Measurements from ENCODE around the gene CDC14B. TPM values are rescaled to one million over a fixed set of nuclear protein-coding genes. Genes with fewer than 3 reads are reported as not detected.
"Not testable (repeated sequence)": the region's sequence is repeated elsewhere in the genome, so short reads cannot be mapped to it uniquely, and the experiment has no call there.

CDC14B gene
- total RNA-seq, 2 donors from 2014 or later: 12.7 to 17.3 TPM

GRCh38 chr9:96550659-96551058 is 69.0 kb downstream of the CDC14B start:
- Histone ChIP-seq H3K27me3 (no peaks in the 10 kb centered on the region), H3K4me3 (no peak overlapping the region), H3K9ac (ENCODE audit: low read depth in 2 of 2, low read length in 2 of 2) (no peak overlapping the region), H3K9me3 (no peaks in the 10 kb centered on the region), H3K36me3 (no peaks in the 10 kb centered on the region), H3K4me1 (no peaks in the 10 kb centered on the region), H3K27ac (no peak overlapping the region)
- TF ChIP-seq CTCF (IDR thresholded peaks at IDR 0.05): no peak
- intact Hi-C loops (cut with DNase I): no loop called here
- no peak for DNase-seq

DNA sequence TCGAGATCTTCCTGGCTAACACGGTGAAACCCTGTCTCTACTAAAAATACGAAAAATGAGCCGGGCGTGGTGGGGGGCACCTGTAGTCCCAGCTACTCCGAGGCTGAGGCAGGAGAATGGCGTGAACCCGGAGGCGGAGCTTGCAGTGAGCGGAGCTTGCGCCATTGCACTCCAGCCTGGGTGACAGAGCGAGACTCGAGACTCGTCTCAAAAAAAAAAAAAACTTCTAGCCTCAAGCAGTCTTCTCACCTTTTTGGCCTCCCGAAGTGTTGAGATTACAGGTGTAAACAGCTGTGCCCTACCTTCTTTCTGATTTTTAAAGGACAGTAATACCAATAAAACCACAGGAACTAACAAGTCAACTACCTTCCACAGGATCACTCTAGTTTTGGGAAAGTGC is 76.5 kb downstream of the CDC14B start:
- H3K9me3 ChIP-seq; H3K36me3 ChIP-seq; H3K27me3 ChIP-seq; DNase-seq; H3K27ac ChIP-seq; H3K4me1 ChIP-seq; intact Hi-C loops (cut with DNase I); H3K4me3 ChIP-seq; H3K9ac ChIP-seq (ENCODE audit: low read depth in 2 of 2, low read length in 2 of 2): not testable (repeated sequence)

DNA sequence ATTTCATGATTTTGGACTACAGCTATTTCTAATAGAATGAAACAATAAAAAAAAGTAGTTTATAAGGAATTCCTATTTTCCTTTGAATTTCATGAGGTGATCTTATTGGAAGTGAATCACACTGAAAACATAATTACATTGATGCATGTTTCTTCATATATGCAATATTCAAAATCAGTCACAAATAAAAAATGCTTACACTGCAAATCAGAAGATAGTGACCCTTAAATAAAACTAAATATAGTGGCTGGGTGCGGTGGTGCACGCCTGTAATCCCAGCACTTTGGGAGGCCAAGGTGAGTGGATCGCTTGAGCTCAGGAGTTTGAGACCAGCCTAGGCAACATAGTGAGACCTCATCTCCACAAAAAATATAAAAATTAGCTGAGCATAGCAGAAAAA is 79.5 kb downstream of the CDC14B start:
- no peaks in the 10 kb centered on the region for H3K4me1 ChIP-seq
- no peaks in the 10 kb centered on the region for H3K27me3 ChIP-seq
- no peak overlapping the region for H3K9ac ChIP-seq (ENCODE audit: low read depth in 2 of 2, low read length in 2 of 2)
- TF ChIP-seq CTCF (IDR thresholded peaks at IDR 0.05): no peak
- H3K36me3 ChIP-seq: no peaks in the 10 kb centered on the region
- H3K27ac ChIP-seq: no peak overlapping the region
- no peak overlapping the region for H3K4me3 ChIP-seq
- DNase-seq: no peak
- H3K9me3 ChIP-seq: no peaks in the 10 kb centered on the region
- intact Hi-C loops (cut with DNase I): no loop called here

GRCh38 chr9:96532173-96532572 is 87.5 kb downstream of the CDC14B start:
- intact Hi-C loops (cut with DNase I): no loop called here
- Histone ChIP-seq H3K4me3 (no peak overlapping the region), H3K9ac (ENCODE audit: low read depth in 2 of 2, low read length in 2 of 2) (no peak overlapping the region), H3K4me1 (no peaks in the 10 kb centered on the region), H3K36me3 (no peaks in the 10 kb centered on the region), H3K9me3 (no peaks in the 10 kb centered on the region), H3K27me3 (no peaks in the 10 kb centered on the region), H3K27ac (no peak overlapping the region)
- no peak for DNase-seq
- no peak for TF ChIP-seq CTCF (IDR thresholded peaks at IDR 0.05)

- no peaks in the 10 kb centered on the region for H3K36me3 ChIP-seq
- no peaks in the 10 kb centered on the region for H3K9me3 ChIP-seq
- intact Hi-C loops (cut with DNase I): no loop called here
- no peak overlapping the region for H3K27ac ChIP-seq
- H3K4me1 ChIP-seq: no peaks in the 10 kb centered on the region
- H3K4me3 ChIP-seq: no peak overlapping the region
- no peak for TF ChIP-seq CTCF (IDR thresholded peaks at IDR 0.05)
- DNase-seq: no peak
- H3K9ac ChIP-seq (ENCODE audit: low read depth in 2 of 2, low read length in 2 of 2): no peak overlapping the region
- H3K27me3 ChIP-seq: no peaks in the 10 kb centered on the region
Observed at GRCh38 chr9:96524764-96525163, 94.9 kb downstream of the CDC14B start.

DNA sequence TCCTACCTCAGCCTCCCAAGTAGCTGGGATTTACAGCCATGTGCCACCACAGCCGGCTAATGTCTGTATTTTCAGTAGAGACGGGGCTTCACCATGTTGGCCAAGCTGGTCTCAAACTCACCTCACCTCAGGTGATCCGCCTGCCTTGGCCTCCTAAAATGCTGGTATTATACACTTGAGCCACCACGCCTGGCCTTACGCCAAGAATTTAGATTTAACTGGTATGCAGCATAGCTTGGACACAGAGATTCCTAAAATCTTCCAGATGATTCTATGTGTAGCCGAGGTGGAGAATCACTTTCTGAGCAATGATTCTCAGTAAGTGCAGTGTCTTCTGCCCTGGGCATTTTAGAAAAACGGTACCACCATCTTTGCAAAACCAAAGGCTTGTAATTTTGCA is 95.6 kb downstream of the CDC14B start:
- intact Hi-C loops (cut with DNase I): no loop called here
- no peaks in the 10 kb centered on the region for H3K9me3 ChIP-seq
- no peak for TF ChIP-seq CTCF (IDR thresholded peaks at IDR 0.05)
- no peak overlapping the region for H3K27ac ChIP-seq
- DNase-seq: no peak
- H3K4me3 ChIP-seq: no peak overlapping the region
- no peaks in the 10 kb centered on the region for H3K36me3 ChIP-seq
- no peak overlapping the region for H3K9ac ChIP-seq (ENCODE audit: low read depth in 2 of 2, low read length in 2 of 2)
- no peaks in the 10 kb centered on the region for H3K27me3 ChIP-seq
- no peaks in the 10 kb centered on the region for H3K4me1 ChIP-seq
